ENCODE measurements around the gene CRLF1.

DNA sequence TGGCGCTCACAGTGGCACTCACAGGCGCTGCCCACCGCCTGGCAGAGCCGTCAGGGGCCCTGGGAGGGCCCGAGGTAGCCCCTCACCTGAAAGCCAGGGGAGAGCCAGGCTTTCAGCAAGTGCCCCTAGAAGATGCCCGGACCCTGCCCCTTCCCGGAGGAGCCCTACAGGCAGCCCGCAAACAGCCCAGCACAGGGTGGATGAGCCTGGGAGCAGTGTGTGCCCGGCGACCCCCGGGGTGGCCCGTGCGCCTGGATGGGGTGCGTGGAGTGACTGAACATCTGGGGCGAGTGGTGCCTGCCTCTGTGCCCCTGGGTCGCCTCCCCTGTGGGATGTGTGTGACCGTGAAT lies 1.4 kb downstream of the CRLF1 start:
- TF ChIP-seq, protein P1, sequence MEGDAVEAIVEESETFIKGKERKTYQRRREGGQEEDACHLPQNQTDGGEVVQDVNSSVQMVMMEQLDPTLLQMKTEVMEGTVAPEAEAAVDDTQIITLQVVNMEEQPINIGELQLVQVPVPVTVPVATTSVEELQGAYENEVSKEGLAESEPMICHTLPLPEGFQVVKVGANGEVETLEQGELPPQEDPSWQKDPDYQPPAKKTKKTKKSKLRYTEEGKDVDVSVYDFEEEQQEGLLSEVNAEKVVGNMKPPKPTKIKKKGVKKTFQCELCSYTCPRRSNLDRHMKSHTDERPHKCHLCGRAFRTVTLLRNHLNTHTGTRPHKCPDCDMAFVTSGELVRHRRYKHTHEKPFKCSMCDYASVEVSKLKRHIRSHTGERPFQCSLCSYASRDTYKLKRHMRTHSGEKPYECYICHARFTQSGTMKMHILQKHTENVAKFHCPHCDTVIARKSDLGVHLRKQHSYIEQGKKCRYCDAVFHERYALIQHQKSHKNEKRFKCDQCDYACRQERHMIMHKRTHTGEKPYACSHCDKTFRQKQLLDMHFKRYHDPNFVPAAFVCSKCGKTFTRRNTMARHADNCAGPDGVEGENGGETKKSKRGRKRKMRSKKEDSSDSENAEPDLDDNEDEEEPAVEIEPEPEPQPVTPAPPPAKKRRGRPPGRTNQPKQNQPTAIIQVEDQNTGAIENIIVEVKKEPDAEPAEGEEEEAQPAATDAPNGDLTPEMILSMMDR (IDR thresholded peaks at IDR 0.05), result no peak
- no peak for TF ChIP-seq EZH2 (IDR thresholded peaks at IDR 0.05; ENCODE audit: borderline replicate concordance, insufficient read depth, low read depth, low read length, poor library complexity, severe bottlenecking)

Measured in B cell (primary cell).